Stimulated activated CD4-positive, alpha-beta T cell treated with anti-CD3 and anti-CD28 coated beads, Interleukin-15, amount 100 ng/mL, for 1 hour (primary cell): ENCODE data around the gene CORO2B.
"Not testable (repeated sequence)": the region's sequence is repeated elsewhere in the genome, so short reads cannot be mapped to it uniquely, and the experiment has no call there.

ENCODE experiments used
- DNase-seq, 2 donors: peaks; one replicate each; pipeline ENCODE4 v3.0.0-alpha.2; 2020; ENCODE audit warnings: low read depth in 1 of 2, low spot score in 1 of 2

The CORO2B gene

DNA sequence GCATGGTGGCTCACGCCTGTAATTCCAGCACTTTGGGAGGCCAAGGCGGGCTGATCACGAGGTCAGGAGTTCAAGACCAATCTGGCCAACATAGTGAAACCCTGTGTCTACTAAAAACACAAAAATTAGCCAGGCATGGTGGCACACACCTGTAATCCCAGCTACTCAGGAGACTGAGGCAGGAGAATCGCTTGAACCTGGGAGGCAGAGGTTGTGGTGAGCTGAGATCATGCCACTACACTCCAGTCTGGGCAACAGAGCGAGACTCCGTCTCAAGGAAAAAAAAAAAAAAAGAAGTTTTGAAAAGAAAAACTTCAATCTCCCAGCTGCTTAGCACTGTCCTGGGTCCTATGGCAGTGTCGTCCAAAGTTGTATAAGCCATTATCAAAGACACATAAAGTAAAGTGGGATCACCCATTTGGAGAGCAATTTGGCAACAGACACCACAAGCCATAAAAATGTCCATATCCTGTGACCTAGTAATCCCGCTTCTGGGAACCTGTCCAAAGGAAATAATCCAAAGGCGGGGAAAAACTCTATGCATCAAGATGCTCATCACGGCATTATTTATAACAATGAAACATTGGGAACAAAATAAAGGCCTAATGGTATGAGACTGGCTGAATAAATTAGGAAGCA is 26.2 kb downstream of the CORO2B start:
- not testable (repeated sequence) for DNase-seq

GRCh38 chr15:68606375-68606774 is 27.6 kb downstream of the CORO2B start:
- no peak for DNase-seq

DNA sequence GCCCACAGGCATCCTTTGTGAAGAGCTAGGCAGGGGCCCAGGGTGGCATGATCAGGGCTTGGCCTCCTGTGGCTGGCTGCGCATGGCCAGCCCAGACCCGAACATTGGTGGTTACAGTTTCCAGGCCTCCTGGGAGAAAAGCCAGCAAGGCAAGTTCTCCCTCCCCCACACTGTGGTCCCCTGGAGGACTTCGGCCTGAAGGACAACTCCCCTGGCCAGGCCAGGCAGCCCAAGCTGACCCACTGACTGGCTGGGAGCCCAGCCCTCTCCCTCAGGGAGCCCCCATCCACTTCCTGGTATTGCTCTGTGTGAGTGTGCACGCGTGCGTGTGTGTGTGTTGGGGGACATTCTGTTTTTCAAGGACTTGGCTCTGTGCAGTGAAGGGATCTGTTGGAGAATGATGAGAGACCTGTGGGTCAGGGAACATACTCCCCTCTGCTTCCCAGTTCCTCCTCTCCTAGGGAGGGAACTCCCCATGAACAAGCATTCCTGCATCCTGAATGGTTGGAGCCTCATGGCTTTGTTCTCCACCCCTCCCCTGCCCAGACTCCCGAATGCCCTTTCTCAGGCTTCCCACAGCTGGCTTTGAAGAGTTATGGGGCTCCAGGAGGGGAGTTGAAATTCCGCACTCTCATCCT is 29.5 kb downstream of the CORO2B start:
- DNase-seq: no peak

GRCh38 chr15:68608844-68609232 is 30.0 kb downstream of the CORO2B start:
- DNase-seq: no peak

- DNase-seq: no peak
Measured at GRCh38 chr15:68609629-68610028, 30.8 kb downstream of the CORO2B start.

- no peak for DNase-seq
Measured at GRCh38 chr15:68610825-68611224, 32.0 kb downstream of the CORO2B start.

DNA sequence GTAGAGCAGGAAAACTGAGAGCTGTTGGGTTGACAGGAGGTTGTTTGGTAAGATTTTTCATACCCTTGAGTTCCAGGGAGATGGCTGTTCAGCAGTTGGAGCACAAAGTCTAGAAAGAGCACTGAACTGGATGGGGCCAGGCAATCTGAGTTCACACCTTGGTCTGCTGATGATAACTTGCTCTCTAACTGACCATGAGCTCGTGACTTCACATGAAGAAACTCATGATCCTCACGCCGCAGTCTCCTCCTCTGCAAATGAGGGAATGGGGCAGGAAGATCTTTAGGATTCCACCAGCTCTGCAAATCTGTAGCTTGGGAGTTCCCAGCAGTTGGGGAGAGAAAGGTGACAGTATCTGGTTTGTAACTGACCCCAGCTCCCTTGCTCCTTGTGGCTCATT is 33.7 kb downstream of the CORO2B start:
- no peak for DNase-seq

DNA sequence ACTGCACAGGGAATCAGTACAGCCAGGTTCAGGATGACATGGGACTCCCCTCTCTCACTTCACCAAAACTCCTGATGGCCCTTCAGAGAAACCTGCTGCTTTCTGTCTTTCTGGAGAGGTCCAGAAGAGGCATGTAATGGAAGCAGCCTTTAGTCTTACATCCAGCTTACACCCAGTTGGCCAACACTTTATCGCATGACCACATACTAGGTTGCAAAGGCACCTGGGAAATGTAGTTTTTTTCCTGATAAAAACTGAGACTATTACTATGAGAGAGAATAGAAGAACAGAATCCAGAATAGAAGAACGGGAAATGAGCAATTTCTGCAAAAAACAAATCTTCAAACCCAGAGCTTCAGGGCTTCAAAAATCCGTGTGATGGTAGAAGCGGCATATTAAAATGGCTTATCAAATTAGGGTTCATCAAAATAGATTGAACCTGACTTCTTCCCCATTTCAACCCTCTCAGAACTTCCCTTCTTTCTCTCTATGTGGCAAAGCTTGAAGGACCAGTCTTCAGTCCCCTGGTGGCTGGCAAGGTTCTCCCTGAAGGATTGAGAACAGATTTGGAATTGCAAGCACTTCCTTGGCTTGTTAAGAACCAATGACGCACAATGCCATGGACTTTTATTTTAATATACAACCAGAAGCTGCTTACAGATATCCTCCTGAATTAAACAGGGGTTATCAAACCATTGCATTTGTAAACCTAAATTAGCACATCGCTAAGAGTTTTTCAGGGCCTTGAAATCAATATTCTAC is 34.4 kb downstream of the CORO2B start:
- DNase-seq: no peak

- DNase-seq: no peak
Measured at GRCh38 chr15:68614286-68615035, 35.7 kb downstream of the CORO2B start.

- DNase-seq: no peak
Measured at GRCh38 chr15:68615301-68615700, 36.5 kb downstream of the CORO2B start.

DNA sequence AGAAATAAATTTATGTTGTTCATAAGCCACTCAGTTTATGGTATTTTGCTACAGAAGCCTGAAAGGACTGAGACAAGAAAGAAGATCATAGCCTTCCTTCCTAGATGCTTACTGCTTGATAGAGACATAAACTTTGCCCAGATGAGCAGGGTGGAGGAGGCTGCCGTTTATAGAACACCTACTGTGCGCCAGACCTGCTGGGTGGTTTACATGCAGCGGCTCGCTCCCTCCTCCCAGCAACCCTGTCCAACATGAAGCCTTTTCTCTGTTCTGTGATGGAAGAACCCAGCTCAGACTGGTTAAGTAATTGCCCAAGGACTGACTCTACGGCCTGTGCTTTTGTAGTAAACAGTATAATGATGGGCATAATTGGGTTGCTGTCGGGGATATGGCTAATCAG is 37.0 kb downstream of the CORO2B start:
- DNase-seq: no peak

DNA sequence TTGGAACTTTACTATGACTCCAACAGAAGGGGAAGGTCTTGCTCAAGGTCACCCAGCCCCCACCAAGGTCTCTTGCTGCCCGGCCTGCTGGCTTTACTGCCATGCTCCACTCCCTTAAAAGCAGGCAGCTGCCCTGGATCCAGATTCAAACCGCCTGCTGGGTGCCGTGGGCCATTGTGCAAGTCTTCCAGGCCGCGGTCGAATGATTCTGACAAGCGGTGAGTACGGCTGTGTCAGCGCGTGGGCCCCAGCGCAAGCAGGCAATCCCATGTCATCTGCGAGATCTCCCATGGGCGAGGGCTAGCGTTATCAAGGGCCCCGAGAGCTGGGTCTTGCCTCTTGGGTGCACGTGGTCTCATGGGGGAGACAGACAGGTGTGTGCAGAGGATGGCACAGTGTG is 37.6 kb downstream of the CORO2B start:
- DNase-seq: no peak

GRCh38 chr15:68617001-68617400 is 38.2 kb downstream of the CORO2B start:
- no peak for DNase-seq

- DNase-seq: no peak
Measured at GRCh38 chr15:68617777-68618176, 39.0 kb downstream of the CORO2B start.

GRCh38 chr15:68618394-68618793 is 39.6 kb downstream of the CORO2B start:
- DNase-seq: no peak

DNA sequence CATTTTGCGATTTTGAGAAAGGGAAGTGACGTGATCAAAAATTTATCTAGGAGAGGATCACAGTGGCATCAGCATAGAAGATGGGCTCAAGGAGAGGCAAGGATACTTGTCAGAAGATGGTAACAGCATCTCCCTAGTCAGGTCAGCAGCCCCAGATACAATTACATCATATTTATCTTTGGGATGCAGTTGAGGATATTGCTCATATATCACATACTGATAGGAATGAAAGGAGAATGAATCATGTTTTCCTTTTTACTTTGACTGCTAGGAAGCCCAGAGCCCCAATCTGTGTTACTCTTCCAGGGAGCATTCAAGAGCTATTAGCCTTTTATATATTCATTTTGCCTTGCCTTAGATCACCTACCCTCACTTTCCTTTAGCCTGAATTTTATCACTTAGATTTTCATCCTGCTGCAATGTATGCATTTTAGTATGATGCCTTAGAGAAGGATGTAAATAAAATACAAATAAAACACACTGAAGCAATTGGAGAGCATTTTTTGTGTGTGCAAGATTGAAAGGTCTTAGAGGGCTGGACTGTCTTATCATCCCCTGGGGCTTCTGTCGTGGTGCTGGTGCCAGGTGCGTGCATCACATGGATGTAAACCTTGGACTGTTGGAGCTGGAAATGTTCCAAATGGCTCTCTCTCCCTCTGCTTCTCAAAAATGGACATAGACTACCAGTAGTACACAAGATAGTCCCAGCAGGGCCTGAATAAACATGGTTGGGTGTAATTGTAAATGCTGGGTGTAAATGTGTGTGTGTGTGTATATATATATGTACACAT is 40.3 kb downstream of the CORO2B start:
- DNase-seq: no peak

GRCh38 chr15:68620721-68621527 is 42.1 kb downstream of the CORO2B start:
- no peak for DNase-seq

GRCh38 chr15:68621535-68621934 is 42.7 kb downstream of the CORO2B start:
- no peak for DNase-seq

DNA sequence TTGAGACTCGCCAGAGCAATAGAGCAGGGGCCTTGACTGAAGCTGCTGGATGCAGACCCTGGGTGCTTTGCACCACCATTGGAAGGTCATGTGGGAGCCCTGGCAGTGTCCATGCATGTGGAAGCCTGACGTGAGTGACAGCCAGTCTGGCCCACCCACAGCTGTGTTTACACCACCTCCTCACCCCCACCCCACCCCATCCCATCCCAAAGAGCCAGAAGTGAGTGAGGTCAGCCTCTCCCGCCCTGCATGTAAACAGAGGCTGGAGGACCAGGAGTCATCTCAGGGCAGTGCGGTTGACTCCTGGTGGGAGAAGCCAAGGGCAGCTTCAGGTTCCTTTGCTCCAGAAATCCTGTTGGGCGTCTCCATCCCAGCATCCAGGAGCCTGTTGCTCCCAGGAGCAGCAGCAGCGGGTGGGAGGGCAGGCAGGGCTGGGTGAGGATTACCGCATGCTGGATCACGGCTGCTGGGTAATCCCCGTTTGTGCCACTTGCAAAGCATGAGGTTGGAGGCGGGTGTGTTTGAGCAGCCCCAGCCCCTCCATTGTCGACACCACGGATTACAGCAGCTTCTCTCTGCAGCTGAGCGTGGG is 44.6 kb downstream of the CORO2B start:
- DNase-seq: no peak

DNA sequence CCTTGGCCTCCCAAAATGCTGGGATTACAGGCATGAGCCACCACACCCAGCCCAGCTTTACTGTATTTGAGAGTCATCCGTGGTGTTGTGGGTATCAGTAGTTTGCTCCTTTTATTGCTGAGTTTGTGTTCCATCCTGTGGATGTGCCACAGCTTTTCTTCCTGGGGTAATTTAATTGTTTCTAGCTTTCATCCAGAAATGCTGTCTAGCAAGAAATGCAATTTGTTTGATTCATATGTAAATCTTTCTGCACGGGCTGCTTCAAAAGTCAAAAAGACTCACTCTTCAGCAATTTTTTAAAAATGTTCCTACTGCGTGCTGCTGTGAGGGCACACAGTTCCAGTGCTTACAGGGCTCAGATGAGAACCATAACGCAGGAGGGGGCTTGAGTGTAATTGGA is 47.1 kb downstream of the CORO2B start:
- no peak for DNase-seq
